ENCODE measurements around the gene HRC.
"Not testable (repeated sequence)": the region's sequence is repeated elsewhere in the genome, so short reads cannot be mapped to it uniquely, and the experiment has no call there.

Gene HRC

GRCh38 chr19:49155005-49155819 is at the start of gene HRC:
HRC (minus strand) TSS chr19:49155396; CDS start chr19:49155237, 159 bp downstream.
- DNase-seq = no peak

- DNase-seq = no peak
Observed at GRCh38 chr19:49201042-49201441, 45.8 kb upstream of the HRC start.

GRCh38 chr19:49200238-49200862 is 45.2 kb upstream of the HRC start:
- DNase-seq = peak; percentile 13 to 18

GRCh38 chr19:49196527-49197240 is 41.5 kb upstream of the HRC start:
- DNase-seq = no peak

GRCh38 chr19:49194408-49194807 is 39.2 kb upstream of the HRC start:
- no peak for DNase-seq

GRCh38 chr19:49193822-49194394 is 38.7 kb upstream of the HRC start:
- DNase-seq = no peak

- no peak for DNase-seq
Observed at GRCh38 chr19:49190781-49191180, 35.6 kb upstream of the HRC start.

GRCh38 chr19:49189259-49189658 is 34.1 kb upstream of the HRC start:
- DNase-seq = no peak

GRCh38 chr19:49188626-49189200 is 33.5 kb upstream of the HRC start:
- no peak for DNase-seq

GRCh38 chr19:49186108-49186507 is 30.9 kb upstream of the HRC start:
- DNase-seq = no peak

GRCh38 chr19:49182848-49183375 is 27.7 kb upstream of the HRC start:
- no peak for DNase-seq

GRCh38 chr19:49182010-49182847 is 27.0 kb upstream of the HRC start:
- not testable (repeated sequence) for DNase-seq

- DNase-seq = no peak
Observed at GRCh38 chr19:49180659-49181058, 25.5 kb upstream of the HRC start.

- no peak for DNase-seq
Observed at GRCh38 chr19:49173198-49173597, 18.0 kb upstream of the HRC start.

GRCh38 chr19:49168421-49168820 is 13.2 kb upstream of the HRC start:
- DNase-seq = no peak

GRCh38 chr19:49167857-49168409 is 12.7 kb upstream of the HRC start:
- DNase-seq = no peak

- DNase-seq = no peak
Observed at GRCh38 chr19:49165865-49166301, 10.7 kb upstream of the HRC start.

- no peak for DNase-seq
Observed at GRCh38 chr19:49165111-49165750, 10.0 kb upstream of the HRC start.

GRCh38 chr19:49161987-49162386 is 6.8 kb upstream of the HRC start:
- no peak for DNase-seq

GRCh38 chr19:49160450-49161189 is 5.4 kb upstream of the HRC start:
- no peak for DNase-seq

Measured in activated CD4-positive, alpha-beta T cell treated with anti-CD3 and anti-CD28 coated beads, Interleukin-2, amount 50 U/mL, for 48 hours (primary cell).